IMR-90 (cell line): ENCODE measurements around the gene HACL1. TPM values are rescaled to one million over a fixed set of nuclear protein-coding genes. Genes with fewer than 3 reads are reported as not detected.

Source experiments
- ATAC-seq: fragments of 200-7000 bp; cut with Tn5 transposase; 2 replicates; pipeline ENCODE4 v1.9.1; 2020; ENCODE audit warnings: low read depth, mild to moderate bottlenecking, moderate library complexity
- BruUV-seq: library from RNA; stranded (reverse); fragments of 400-500 nt; replicated peaks from 2 replicates; lab custom pipeline; 2021; lab: Mats Ljungman, UMichigan
- CTCF ChIA-PET: fragments of 300-600 bp; formaldehyde crosslinking; extraction: SDS; loops from one replicate; lab custom pipeline; 2021; ENCODE audit warnings: antibody characterized with exemption; lab: Yijun Ruan, JAX
- POLR2A ChIA-PET: fragments of 300-600 bp; sonication (Branson Sonifier 250); formaldehyde crosslinking; loops from one replicate; lab custom pipeline; 2022; ENCODE audit warnings: antibody characterized with exemption; ENCODE audit not compliant: unreplicated experiment; lab: Charles Lee
- DNase-seq: peaks from one replicate; pipeline ENCODE4 v3.0.0; 2013
- H2AFZ ChIP-seq: replicated peaks from 2 replicates; pipeline ENCODE3; 2013; ENCODE audit warnings: low read length, mild to moderate bottlenecking; ENCODE audit not compliant: poor library complexity
- H2AK5ac ChIP-seq: 2 replicates; pipeline ENCODE4 v1.6.1; 2013; ENCODE audit warnings: low read depth, low read length, inconsistent platforms
- H2AK9ac ChIP-seq: replicated peaks from 2 replicates; pipeline ENCODE3; 2013; ENCODE audit warnings: mild to moderate bottlenecking, low read depth, low read length, moderate library complexity; ENCODE audit not compliant: poor library complexity
- H2BK120ac ChIP-seq: 2 replicates; pipeline ENCODE4 v1.6.1; 2013; ENCODE audit warnings: low read depth, low read length, inconsistent platforms
- H2BK15ac ChIP-seq: 3 replicates; pipeline ENCODE4 v1.6.1; 2013; ENCODE audit warnings: low read depth, low read length, inconsistent platforms
- H2BK20ac ChIP-seq: 2 replicates; pipeline ENCODE4 v1.6.1; 2013; ENCODE audit warnings: low read depth, mild to moderate bottlenecking, inconsistent platforms, low read length, moderate library complexity
- H2BK5ac ChIP-seq: 2 replicates; pipeline ENCODE4 v1.6.1; 2013; ENCODE audit warnings: mild to moderate bottlenecking, low read depth, low read length, inconsistent platforms; ENCODE audit not compliant: poor library complexity, severe bottlenecking
- H3K14ac ChIP-seq: replicated peaks from 2 replicates; pipeline ENCODE4 v1.6.1; 2013; ENCODE audit warnings: low read depth, low read length, inconsistent platforms
- H3K18ac ChIP-seq: 2 replicates; pipeline ENCODE4 v1.6.1; 2013; ENCODE audit warnings: low read depth, low read length, control low read depth
- H3K23ac ChIP-seq: 2 replicates; pipeline ENCODE4 v1.6.1; 2013; ENCODE audit warnings: low read depth, low read length, inconsistent platforms
- H3K27ac ChIP-seq: 2 replicates; pipeline ENCODE4 v1.5.1; 2013; ENCODE audit warnings: mild to moderate bottlenecking, control low read depth, low read length; ENCODE audit not compliant: insufficient read depth
- H3K27me3 ChIP-seq: 2 replicates; pipeline ENCODE4 v1.6.1; 2013; ENCODE audit warnings: low read length; ENCODE audit not compliant: control insufficient read depth, insufficient read depth
- H3K36me3 ChIP-seq: 2 replicates; pipeline ENCODE4 v1.6.1; 2013; ENCODE audit warnings: low read length, mixed read lengths; ENCODE audit not compliant: control insufficient read depth, insufficient read depth
- H3K4ac ChIP-seq: 2 replicates; pipeline ENCODE4 v1.6.1; 2013; ENCODE audit warnings: low read depth, low read length, inconsistent platforms
- H3K4me1 ChIP-seq: 2 replicates; pipeline ENCODE4 v1.6.1; 2013; ENCODE audit warnings: low read length, mixed read lengths; ENCODE audit not compliant: control insufficient read depth, insufficient read depth
- H3K4me2 ChIP-seq: 2 replicates; pipeline ENCODE4 v1.6.1; 2013; ENCODE audit warnings: low read depth, mild to moderate bottlenecking, control low read depth, low read length, moderate library complexity
- H3K4me3 ChIP-seq: 2 replicates; pipeline ENCODE4 v1.5.1; 2013; ENCODE audit warnings: low read depth, mild to moderate bottlenecking, control low read depth, low read length, moderate library complexity; ENCODE audit not compliant: insufficient read depth
- H3K56ac ChIP-seq: 2 replicates; pipeline ENCODE4 v1.6.1; 2013; ENCODE audit warnings: low read length, inconsistent platforms; ENCODE audit not compliant: insufficient read depth; ENCODE audit errors: extremely low read depth
- H3K79me1 ChIP-seq, 2 experiments: 2 replicates each; pipeline ENCODE4 v1.6.1; 2013; ENCODE audit warnings: low read length in 2 of 2, inconsistent platforms in 1 of 2, low read depth in 1 of 2
- H3K9ac ChIP-seq: 2 replicates; pipeline ENCODE4 v1.6.1; 2013; ENCODE audit warnings: low read depth, low read length, control low read depth
- H3K9me1 ChIP-seq: 2 replicates; pipeline ENCODE4 v1.6.1; 2013; ENCODE audit warnings: low read length, inconsistent platforms; ENCODE audit not compliant: insufficient read depth
- H3K9me3 ChIP-seq: 2 replicates; pipeline ENCODE4 v1.6.1; 2013; ENCODE audit warnings: low read length; ENCODE audit not compliant: control insufficient read depth, insufficient read depth
- H4K20me1 ChIP-seq: 2 replicates; pipeline ENCODE4 v1.6.1; 2013; ENCODE audit warnings: low read length, inconsistent platforms; ENCODE audit not compliant: insufficient read depth
- H4K5ac ChIP-seq: 2 replicates; pipeline ENCODE4 v1.6.1; 2013; ENCODE audit warnings: mild to moderate bottlenecking, low read depth, low read length, control low read depth
- H4K8ac ChIP-seq, 2 experiments: 2 replicates each; pipeline ENCODE4 v1.6.1; 2013; ENCODE audit warnings: low read depth in 2 of 2, low read length in 2 of 2, control low read depth in 1 of 2, inconsistent platforms in 1 of 2
- H4K91ac ChIP-seq: 2 replicates; pipeline ENCODE4 v1.6.1; 2013; ENCODE audit warnings: low read depth, low read length, inconsistent platforms; ENCODE audit not compliant: insufficient read depth
- BHLHE40 ChIP-seq: fragments of 150-350 bp; IDR thresholded peaks from 2 replicates; pipeline ENCODE4 v1.6.1; 2016; ENCODE audit warnings: mild to moderate bottlenecking, low read depth, low read length
- FOS ChIP-seq: fragments of 150-350 bp; IDR thresholded peaks from 2 replicates; pipeline ENCODE4 v1.6.1; 2016; ENCODE audit warnings: low read depth, low read length
- MXI1 ChIP-seq: IDR thresholded peaks from 2 replicates; pipeline ENCODE4 v1.6.1; 2012; ENCODE audit warnings: low read depth, mild to moderate bottlenecking, low read length, moderate library complexity, borderline replicate concordance
- NFE2L2 ChIP-seq: fragments of 150-350 bp; IDR thresholded peaks from 2 replicates; pipeline ENCODE4 v1.6.1; 2016; ENCODE audit warnings: low read depth, mild to moderate bottlenecking, low read length
- POLR2A ChIP-seq: IDR thresholded peaks from 2 replicates; pipeline ENCODE4 v1.6.1; 2012; ENCODE audit warnings: mild to moderate bottlenecking, low read depth, low read length
- RFX5 ChIP-seq: IDR thresholded peaks from 2 replicates; pipeline ENCODE4 v1.8.0; 2012; ENCODE audit warnings: low read depth, mild to moderate bottlenecking, low read length, moderate library complexity
- WGBS, 2 experiments: methylation state at CpG; one replicate each; pipeline versions ENCODE4 v1.1.5 to v1.1.7; 2013; ENCODE audit warnings: missing lambda C conversion rate in 2 of 2; ENCODE audit not compliant: insufficient read length in 1 of 2; ENCODE audit errors: extremely low coverage in 2 of 2; 5-methylcytosine and 5-hydroxymethylcytosine counted together
- dilution Hi-C: fragments of 300-500 bp; cut with HindIII; formaldehyde crosslinking; loops from one replicate; pipeline ENCODE4 v1.14.3; 2018; ENCODE audit warnings: low sequenced_read_pairs; ENCODE audit not compliant: unreplicated experiment
- in situ Hi-C: fragments of 300-500 bp; cut with MboI; formaldehyde crosslinking; loops from 3 replicates; pipeline ENCODE4 v1.14.3; 2019; ENCODE audit warnings: low sequenced_read_pairs, inconsistent platforms, mixed read lengths
- intact Hi-C: fragments of 100-400 bp; cut with micrococcal nuclease; formaldehyde crosslinking; loops from 2 replicates; pipeline ENCODE4 v1.10.0; 2022
- polyA plus RNA-seq, 3 experiments: library from polyadenylated mRNA; depleted of rRNA; stranded (reverse); fragments of >200 nt; gene quantifications; 2 replicates each; pipeline ENCODE4 v1.2.3, GENCODE V29; 2012; ENCODE audit warnings: low replicate concordance in 1 of 3
- total RNA-seq: library from RNA; depleted of rRNA; stranded (reverse); fragments of >200 nt; gene quantifications from 2 replicates; pipeline ENCODE4 v1.2.3, GENCODE V29; 2012
- TF ChIP-seq, protein P1 (sequence below): conservative IDR thresholded peaks from 2 replicates; pipeline ENCODE4 v1.5.1; 2012; ENCODE audit warnings: mild to moderate bottlenecking, low read depth, low read length, improper control_type of control experiment
- TF ChIP-seq, protein P2 (sequence below): fragments of 150-350 bp; IDR thresholded peaks from 2 replicates; pipeline ENCODE4 v1.6.1; 2016; ENCODE audit warnings: low read depth, mild to moderate bottlenecking, low read length, moderate library complexity, borderline replicate concordance
- TF ChIP-seq, protein P3 (sequence below): fragments of 150-350 bp; IDR thresholded peaks from 2 replicates; pipeline ENCODE4 v1.6.1; 2017; ENCODE audit warnings: mild to moderate bottlenecking, antibody characterized with exemption, low read length, low read depth

Gene HACL1
- total and polyA plus RNA-seq, 2 of the 4 experiments (the other 2 are of a cell fraction), result 9.9 to 28.1 TPM

DNA sequence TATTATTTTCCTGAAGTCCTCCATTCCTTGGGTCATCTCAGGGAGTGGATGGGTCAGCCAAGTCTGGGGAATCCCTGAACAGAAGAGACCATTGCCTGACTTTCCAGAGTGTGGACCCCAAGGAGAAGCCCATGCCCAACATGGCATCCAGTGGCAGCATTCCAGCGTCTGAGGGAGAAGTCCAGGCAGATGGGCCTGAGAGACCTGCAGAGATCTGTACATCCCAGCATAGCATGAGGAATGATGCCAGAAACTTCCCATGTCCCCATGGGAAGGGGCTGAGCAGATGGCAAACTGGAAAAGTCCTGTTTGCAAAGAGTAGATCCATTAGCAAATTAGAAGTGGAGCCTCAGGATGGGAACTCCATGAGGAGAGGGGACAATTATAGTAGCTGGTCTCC, 62.3 kb downstream of the HACL1 start:
- H3K4me3 ChIP-seq, result no peak overlapping the region
- POLR2A ChIA-PET, result no interaction called here
- no peak overlapping the region for H2BK20ac ChIP-seq
- no peak overlapping the region for H2BK5ac ChIP-seq
- H2AK5ac ChIP-seq, result no peak overlapping the region
- H3K27ac ChIP-seq, result no peak overlapping the region
- H3K4ac ChIP-seq, result no peak overlapping the region
- H2BK120ac ChIP-seq, result no peak overlapping the region
- no peaks in the 10 kb centered on the region for H3K9me3 ChIP-seq
- CTCF ChIA-PET, result no interaction called here
- no peaks in the 10 kb centered on the region for H3K9me1 ChIP-seq
- no peaks in the 10 kb centered on the region for H4K20me1 ChIP-seq
- no peak overlapping the region for H4K8ac ChIP-seq
- H4K91ac ChIP-seq, result no peak overlapping the region
- no peak overlapping the region for H4K5ac ChIP-seq
- no peak for ATAC-seq
- H3K79me1 ChIP-seq, result no peaks in the 10 kb centered on the region
- H3K4me2 ChIP-seq, result no peak overlapping the region
- in situ Hi-C loops (no loop called here), intact Hi-C loops (no loop called here), dilution Hi-C loops (no loop called here)
- TF ChIP-seq, protein P1, sequence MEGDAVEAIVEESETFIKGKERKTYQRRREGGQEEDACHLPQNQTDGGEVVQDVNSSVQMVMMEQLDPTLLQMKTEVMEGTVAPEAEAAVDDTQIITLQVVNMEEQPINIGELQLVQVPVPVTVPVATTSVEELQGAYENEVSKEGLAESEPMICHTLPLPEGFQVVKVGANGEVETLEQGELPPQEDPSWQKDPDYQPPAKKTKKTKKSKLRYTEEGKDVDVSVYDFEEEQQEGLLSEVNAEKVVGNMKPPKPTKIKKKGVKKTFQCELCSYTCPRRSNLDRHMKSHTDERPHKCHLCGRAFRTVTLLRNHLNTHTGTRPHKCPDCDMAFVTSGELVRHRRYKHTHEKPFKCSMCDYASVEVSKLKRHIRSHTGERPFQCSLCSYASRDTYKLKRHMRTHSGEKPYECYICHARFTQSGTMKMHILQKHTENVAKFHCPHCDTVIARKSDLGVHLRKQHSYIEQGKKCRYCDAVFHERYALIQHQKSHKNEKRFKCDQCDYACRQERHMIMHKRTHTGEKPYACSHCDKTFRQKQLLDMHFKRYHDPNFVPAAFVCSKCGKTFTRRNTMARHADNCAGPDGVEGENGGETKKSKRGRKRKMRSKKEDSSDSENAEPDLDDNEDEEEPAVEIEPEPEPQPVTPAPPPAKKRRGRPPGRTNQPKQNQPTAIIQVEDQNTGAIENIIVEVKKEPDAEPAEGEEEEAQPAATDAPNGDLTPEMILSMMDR, result no peak
- TF ChIP-seq BHLHE40 (no peak), RFX5 (no peak), FOS (no peak), MXI1 (no peak), POLR2A (no peak), NFE2L2 (no peak)
- TF ChIP-seq, protein P2, sequence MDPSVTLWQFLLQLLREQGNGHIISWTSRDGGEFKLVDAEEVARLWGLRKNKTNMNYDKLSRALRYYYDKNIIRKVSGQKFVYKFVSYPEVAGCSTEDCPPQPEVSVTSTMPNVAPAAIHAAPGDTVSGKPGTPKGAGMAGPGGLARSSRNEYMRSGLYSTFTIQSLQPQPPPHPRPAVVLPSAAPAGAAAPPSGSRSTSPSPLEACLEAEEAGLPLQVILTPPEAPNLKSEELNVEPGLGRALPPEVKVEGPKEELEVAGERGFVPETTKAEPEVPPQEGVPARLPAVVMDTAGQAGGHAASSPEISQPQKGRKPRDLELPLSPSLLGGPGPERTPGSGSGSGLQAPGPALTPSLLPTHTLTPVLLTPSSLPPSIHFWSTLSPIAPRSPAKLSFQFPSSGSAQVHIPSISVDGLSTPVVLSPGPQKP, result no peak
- TF ChIP-seq, protein P3, sequence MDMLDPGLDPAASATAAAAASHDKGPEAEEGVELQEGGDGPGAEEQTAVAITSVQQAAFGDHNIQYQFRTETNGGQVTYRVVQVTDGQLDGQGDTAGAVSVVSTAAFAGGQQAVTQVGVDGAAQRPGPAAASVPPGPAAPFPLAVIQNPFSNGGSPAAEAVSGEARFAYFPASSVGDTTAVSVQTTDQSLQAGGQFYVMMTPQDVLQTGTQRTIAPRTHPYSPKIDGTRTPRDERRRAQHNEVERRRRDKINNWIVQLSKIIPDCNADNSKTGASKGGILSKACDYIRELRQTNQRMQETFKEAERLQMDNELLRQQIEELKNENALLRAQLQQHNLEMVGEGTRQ, result no peak
- no peak overlapping the region for H2BK15ac ChIP-seq
- H2AK9ac ChIP-seq, result no peak overlapping the region
- DNase-seq, result no peak
- H3K14ac ChIP-seq, result no peak overlapping the region
- no peak overlapping the region for H3K18ac ChIP-seq
- H3K23ac ChIP-seq, result no peak overlapping the region
- H3K9ac ChIP-seq, result no peak overlapping the region
- no peaks in the 10 kb centered on the region for H3K36me3 ChIP-seq
- no peaks in the 10 kb centered on the region for H3K4me1 ChIP-seq
- no TSS peak for BruUV-seq
- H2AFZ ChIP-seq, result no peak overlapping the region
- no peaks in the 10 kb centered on the region for H3K27me3 ChIP-seq
- no peak overlapping the region for H3K56ac ChIP-seq
- no CpG with 5 or more reads among the region's 1 CpG for WGBS, 2 experiments
